A549 (cell line): ENCODE data around the gene ZC3H4. TPM values are rescaled to one million over a fixed set of nuclear protein-coding genes. Genes with fewer than 3 reads are reported as not detected.

Experiments
- ATAC-seq, 2 experiments: fragments of 200-7000 bp in 1 of 2; fragments of >200 bp in 1 of 2; cut with Nextera tagmentation in 1 of 2; cut with Tn5 transposase in 1 of 2; 3 replicates each; pipeline versions ENCODE4 v1.8.0 to v1.9.1; 2018 to 2020; ENCODE audit warnings: mild to moderate bottlenecking in 1 of 2, moderate library complexity in 1 of 2
- CTCF ChIA-PET: fragments of 300-600 bp; sonication (Branson Sonifier 250); formaldehyde crosslinking; extraction: SDS; loops from one replicate; lab custom pipeline; 2021; ENCODE audit warnings: antibody characterized with exemption, inconsistent platforms; lab: Yijun Ruan, JAX
- POLR2A ChIA-PET: fragments of 350-600 bp; formaldehyde crosslinking; extraction: SDS; loops from one replicate; lab custom pipeline; 2021; ENCODE audit warnings: antibody characterized with exemption, inconsistent platforms; lab: Yijun Ruan, JAX
- DNase-seq, 2 experiments: peaks; one replicate each; pipeline versions ENCODE4 v3.0.0 to v3.0.0-alpha.2; 2011 to 2016; ENCODE audit warnings: low read depth in 1 of 2, low spot score in 1 of 2
- FAIRE-seq: peaks from 2 replicates; lab custom pipeline; 2011; peaks lifted over from hg19 to GRCh38; lab: Jason Lieb, UNC
- H3K27ac ChIP-seq, 2 experiments: fragments of >200 bp; sonication (Bioruptor Twin); formaldehyde crosslinking; 3 replicates each; pipeline ENCODE4 v1.5.1; 2016 to 2017
- H3K4me1 ChIP-seq: fragments of >200 bp; sonication (Bioruptor Twin); formaldehyde crosslinking; 3 replicates; pipeline ENCODE4 v1.6.1; 2016
- H3K4me2 ChIP-seq: fragments of >200 bp; sonication (Bioruptor Twin); formaldehyde crosslinking; 3 replicates; pipeline ENCODE4 v1.6.1; 2016
- H3K4me3 ChIP-seq: fragments of >200 bp; sonication (Bioruptor Twin); formaldehyde crosslinking; 3 replicates; pipeline ENCODE4 v1.5.1; 2016
- H3K9me3 ChIP-seq: fragments of >200 bp; sonication (Bioruptor Twin); formaldehyde crosslinking; 3 replicates; pipeline ENCODE4 v1.6.1; 2016
- BCL3 ChIP-seq: fragments of >200 bp; sonication (Bioruptor Twin); formaldehyde crosslinking; IDR thresholded peaks from 3 replicates; pipeline ENCODE4 v1.6.1; 2016
- CBX8 ChIP-seq: fragments of 200-600 bp; sonication (generic); IDR thresholded peaks from 2 replicates; pipeline ENCODE4 v1.6.1; 2016
- CHD2 ChIP-seq: fragments of 150-350 bp; IDR thresholded peaks from 2 replicates; pipeline ENCODE4 v1.6.1; 2014; ENCODE audit warnings: low read length; ENCODE audit not compliant: partially characterized antibody
- EHF ChIP-seq: fragments of 250-450 bp; sonication (Bioruptor Pico); IDR thresholded peaks from 2 replicates; pipeline ENCODE4 v1.5.0; 2020; ENCODE audit warnings: mild to moderate bottlenecking
- EP300 ChIP-seq, 2 experiments: fragments of >200 bp; sonication (Bioruptor Twin); formaldehyde crosslinking; IDR thresholded peaks; 2 replicates in 1 of 2; 3 replicates in 1 of 2; pipeline ENCODE4 v1.6.1; 2016 to 2017
- FOXS1 ChIP-seq: fragments of 250-450 bp; sonication (Bioruptor Pico); IDR thresholded peaks from 2 replicates; pipeline ENCODE4 v1.5.0; 2020; ENCODE audit warnings: mild to moderate bottlenecking, moderate library complexity
- HEYL ChIP-seq: fragments of 250-450 bp; sonication (Bioruptor Pico); IDR thresholded peaks from 2 replicates; pipeline ENCODE4 v1.8.0; 2021; ENCODE audit warnings: mild to moderate bottlenecking, moderate library complexity
- HMGXB4 ChIP-seq: fragments of 250-450 bp; sonication (Bioruptor Pico); IDR thresholded peaks from 2 replicates; pipeline ENCODE4 v1.5.0; 2021; ENCODE audit warnings: mild to moderate bottlenecking, moderate library complexity, borderline replicate concordance
- HOXA7 ChIP-seq: fragments of 250-450 bp; sonication (Bioruptor Pico); IDR thresholded peaks from 2 replicates; pipeline ENCODE4 v1.5.0; 2020; ENCODE audit warnings: mild to moderate bottlenecking, moderate library complexity
- JUN ChIP-seq, 2 experiments: fragments of >200 bp; sonication (Bioruptor Twin); formaldehyde crosslinking; IDR thresholded peaks; 2 replicates in 1 of 2; 3 replicates in 1 of 2; pipeline ENCODE4 v1.6.1; 2016 to 2017
- KDM1A ChIP-seq: fragments of 200-600 bp; sonication (generic); IDR thresholded peaks from 2 replicates; pipeline ENCODE4 v1.6.1; 2016; ENCODE audit warnings: low read depth, mild to moderate bottlenecking
- KDM5A ChIP-seq: fragments of 200-600 bp; sonication (generic); IDR thresholded peaks from 2 replicates; pipeline ENCODE4 v1.6.1; 2016; ENCODE audit warnings: antibody characterized with exemption, mild to moderate bottlenecking
- MAX ChIP-seq: IDR thresholded peaks from 2 replicates; pipeline ENCODE4 v1.6.1; 2012
- NFE2L2 ChIP-seq: fragments of 150-350 bp; conservative IDR thresholded peaks from 2 replicates; pipeline ENCODE4 v1.6.1; 2014; ENCODE audit warnings: low read length
- NPAS2 ChIP-seq: fragments of 250-450 bp; sonication (Bioruptor Pico); IDR thresholded peaks from 2 replicates; pipeline ENCODE4 v1.8.0; 2022; ENCODE audit warnings: mild to moderate bottlenecking, moderate library complexity, borderline replicate concordance
- PBX3 ChIP-seq: IDR thresholded peaks from 2 replicates; pipeline ENCODE4 v1.6.1; 2012
- PHF8 ChIP-seq: fragments of 200-600 bp; sonication (generic); IDR thresholded peaks from 2 replicates; pipeline ENCODE4 v1.6.1; 2016; ENCODE audit warnings: low read depth, mild to moderate bottlenecking, antibody characterized with exemption, moderate library complexity, borderline replicate concordance
- POLR2A ChIP-seq: IDR thresholded peaks from 2 replicates; pipeline ENCODE4 v1.6.1; 2012; ENCODE audit warnings: mild to moderate bottlenecking, low read length
- RAD21 ChIP-seq, 2 experiments: fragments of >200 bp in 1 of 2; sonication (Bioruptor Twin) in 1 of 2; formaldehyde crosslinking in 1 of 2; IDR thresholded peaks in 1 of 2; conservative IDR thresholded peaks in 1 of 2; 2 replicates in 1 of 2; 3 replicates in 1 of 2; pipeline ENCODE4 v1.6.1; 2012 to 2018; ENCODE audit warnings: inconsistent platforms in 1 of 2
- RCOR1 ChIP-seq: fragments of 150-350 bp; IDR thresholded peaks from 2 replicates; pipeline ENCODE4 v1.6.1; 2014; ENCODE audit warnings: antibody characterized with exemption, low read length, low read depth
- RNF2 ChIP-seq: fragments of 200-600 bp; sonication (generic); IDR thresholded peaks from 2 replicates; pipeline ENCODE4 v1.6.1; 2016; ENCODE audit warnings: low read depth, mild to moderate bottlenecking, antibody characterized with exemption, moderate library complexity, borderline replicate concordance
- TP53 ChIP-seq: fragments of 250-450 bp; sonication (Bioruptor Pico); IDR thresholded peaks from 2 replicates; pipeline ENCODE4 v1.5.0; 2021; ENCODE audit warnings: mild to moderate bottlenecking, moderate library complexity
- ZC3H11A ChIP-seq: fragments of 450-650 bp; IDR thresholded peaks from 2 replicates; pipeline ENCODE4 v1.6.1; 2014; ENCODE audit warnings: antibody characterized with exemption, mild to moderate bottlenecking
- WGBS: methylation state at CpG from one replicate; pipeline ENCODE4 v1.1.6; 2017; ENCODE audit errors: missing lambda C conversion rate; 5-methylcytosine and 5-hydroxymethylcytosine counted together
- polyA plus RNA-seq, 4 experiments: library from polyadenylated mRNA; depleted of rRNA in 3 of 4; stranded (reverse); fragments of >200 nt; fragmentation: RNase III in 1 of 4; extraction: RNeasy Plus Mini Kit Qiagen cat#74134 plus additional on column Dnase treatment in 1 of 4; gene quantifications; 2 replicates in 3 of 4; 3 replicates in 1 of 4; pipeline ENCODE4 v1.2.3, GENCODE V29; 2011 to 2017
- TF ChIP-seq, protein P1 (sequence below): fragments of 200-600 bp; sonication (generic); IDR thresholded peaks from 2 replicates; pipeline ENCODE4 v1.6.1; 2016; ENCODE audit warnings: antibody characterized with exemption, mild to moderate bottlenecking, moderate library complexity

The ZC3H4 gene
- polyA plus RNA-seq, 2 of the 4 experiments (the other 2 are of a cell fraction), result 7.7 to 33.4 TPM

DNA sequence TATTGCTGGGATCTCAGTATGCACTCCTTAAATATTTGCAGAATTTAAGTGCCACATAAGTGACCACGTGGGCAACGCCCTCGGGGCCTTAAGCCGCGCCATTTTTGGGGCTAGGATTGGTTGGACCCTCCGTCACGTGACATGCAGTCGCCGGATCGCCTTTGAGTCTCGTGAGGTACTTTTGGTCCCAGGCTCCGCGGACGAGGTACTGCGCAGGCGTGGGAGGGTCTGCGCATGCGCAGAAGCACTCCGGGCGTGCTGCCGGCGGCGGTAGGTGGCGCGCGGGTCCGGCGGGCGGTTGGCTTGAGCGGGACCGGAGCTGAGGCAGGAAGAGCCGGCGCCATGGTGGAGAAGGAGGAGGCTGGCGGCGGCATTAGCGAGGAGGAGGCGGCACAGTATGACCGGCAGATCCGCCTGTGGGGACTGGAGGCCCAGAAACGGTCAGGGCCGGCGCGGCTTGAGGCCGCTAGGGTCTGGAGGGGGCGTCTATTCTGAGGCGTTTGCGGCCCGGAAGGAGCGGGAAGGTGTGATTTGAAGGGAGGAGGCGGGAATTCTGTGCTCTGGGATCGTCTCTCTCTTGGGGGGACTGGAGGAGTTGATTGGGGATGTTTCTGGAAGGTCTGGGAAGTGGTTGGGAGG, 17.1 kb upstream of the ZC3H4 start, which contains the start of gene SAE1 (continued):
- TF ChIP-seq BCL3 (peak; percentile 77; the same call in 1 of the 3 replicates), PHF8 (peak; percentile 84; the same call in 1 of the 2 replicates)

GRCh38 chr19:47130120-47130588, 16.6 kb upstream of the ZC3H4 start:
- H3K9me3 ChIP-seq, result 0 out of 3 replicates have a peak, but pooled peaks cover 5% of the 10 kb centered on the region
- H3K4me1 ChIP-seq, result peaks cover 29% of the 10 kb centered on the region
- H3K4me2 ChIP-seq, result peak overlapping the region; percentile 42
- POLR2A ChIA-PET, result interaction anchor here (1.2 to 1.9 kb wide), 4 partner anchors 81 to 114 kb away, joined by 3 to 7 read pairs (median 7); no protein-coding TSS in a partner anchor
- ATAC-seq, result no peak; a peak in 1 of 6 replicates
- WGBS, result 62% methylated on average over 8 of the region's 8 CpGs
- FAIRE-seq, result no peak
- DNase-seq, result no peak
- CTCF ChIA-PET, result interaction anchor here (1.0 to 7.3 kb wide), 7 partner anchors 16 to 148 kb away, joined by 3 to 72 read pairs (median 6); no protein-coding TSS in a partner anchor
- H3K27ac ChIP-seq, result peak overlapping the region; percentile 92 to 93
- TF ChIP-seq KDM1A (peak; percentile 76), HEYL (no peak; the same call in 1 of the 2 replicates), HOXA7 (CRISPR knock-in tag) (0 out of 2 replicates have a peak, but pooled peaks have one; percentile 38), EHF (CRISPR knock-in tag) (peak; percentile 92), MAX (no peak)
- H3K4me3 ChIP-seq, result peak overlapping the region; percentile 71

DNA sequence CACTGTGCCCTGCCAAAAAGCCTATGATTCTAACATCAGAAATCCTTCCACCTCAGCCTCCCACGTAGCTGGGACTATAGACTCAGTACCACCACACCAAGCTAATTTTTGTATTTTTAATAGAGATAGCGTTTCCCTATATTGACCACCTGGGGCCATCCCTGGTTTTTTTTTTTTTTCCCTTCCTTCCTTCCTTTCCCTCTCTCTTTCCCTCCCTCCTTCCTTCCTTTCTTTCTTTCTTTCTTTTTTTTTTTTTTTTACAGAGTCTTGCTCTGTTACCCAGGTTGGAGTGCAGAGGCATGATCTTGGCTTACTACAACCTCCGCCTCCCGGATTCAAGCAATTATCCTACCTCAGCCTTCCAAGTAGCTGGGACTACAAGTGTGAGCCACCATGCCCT, 16.0 kb upstream of the ZC3H4 start:
- Histone ChIP-seq H3K4me3 (no peak overlapping the region), H3K4me1 (peaks cover 28% of the 10 kb centered on the region), H3K4me2 (no peak overlapping the region), H3K9me3 (0 out of 3 replicates have a peak, but pooled peaks cover 5% of the 10 kb centered on the region), H3K27ac (peak overlapping the region; percentile 92 to 93; a peak in 4 of 6 replicates)
- DNase-seq, result no peak
- TF ChIP-seq RAD21 (conservative IDR thresholded peaks at IDR 0.05 in 1 of 2, IDR thresholded peaks at IDR 0.05 in 1 of 2) (no peak), RNF2 (no peak), KDM5A (no peak), CHD2 (no peak), ZC3H11A (no peak), PHF8 (no peak), RCOR1 (no peak), NPAS2 (CRISPR knock-in tag) (no peak), PBX3 (no peak), FOXS1 (no peak), TP53 (CRISPR knock-in tag) (no peak), NFE2L2 (no peak), CBX8 (no peak), EP300 (IDR thresholded peaks at IDR 0.05) (no peak), HMGXB4 (CRISPR knock-in tag) (no peak), POLR2A (no peak), JUN (IDR thresholded peaks at IDR 0.05) (no peak)
- TF ChIP-seq, protein P1, sequence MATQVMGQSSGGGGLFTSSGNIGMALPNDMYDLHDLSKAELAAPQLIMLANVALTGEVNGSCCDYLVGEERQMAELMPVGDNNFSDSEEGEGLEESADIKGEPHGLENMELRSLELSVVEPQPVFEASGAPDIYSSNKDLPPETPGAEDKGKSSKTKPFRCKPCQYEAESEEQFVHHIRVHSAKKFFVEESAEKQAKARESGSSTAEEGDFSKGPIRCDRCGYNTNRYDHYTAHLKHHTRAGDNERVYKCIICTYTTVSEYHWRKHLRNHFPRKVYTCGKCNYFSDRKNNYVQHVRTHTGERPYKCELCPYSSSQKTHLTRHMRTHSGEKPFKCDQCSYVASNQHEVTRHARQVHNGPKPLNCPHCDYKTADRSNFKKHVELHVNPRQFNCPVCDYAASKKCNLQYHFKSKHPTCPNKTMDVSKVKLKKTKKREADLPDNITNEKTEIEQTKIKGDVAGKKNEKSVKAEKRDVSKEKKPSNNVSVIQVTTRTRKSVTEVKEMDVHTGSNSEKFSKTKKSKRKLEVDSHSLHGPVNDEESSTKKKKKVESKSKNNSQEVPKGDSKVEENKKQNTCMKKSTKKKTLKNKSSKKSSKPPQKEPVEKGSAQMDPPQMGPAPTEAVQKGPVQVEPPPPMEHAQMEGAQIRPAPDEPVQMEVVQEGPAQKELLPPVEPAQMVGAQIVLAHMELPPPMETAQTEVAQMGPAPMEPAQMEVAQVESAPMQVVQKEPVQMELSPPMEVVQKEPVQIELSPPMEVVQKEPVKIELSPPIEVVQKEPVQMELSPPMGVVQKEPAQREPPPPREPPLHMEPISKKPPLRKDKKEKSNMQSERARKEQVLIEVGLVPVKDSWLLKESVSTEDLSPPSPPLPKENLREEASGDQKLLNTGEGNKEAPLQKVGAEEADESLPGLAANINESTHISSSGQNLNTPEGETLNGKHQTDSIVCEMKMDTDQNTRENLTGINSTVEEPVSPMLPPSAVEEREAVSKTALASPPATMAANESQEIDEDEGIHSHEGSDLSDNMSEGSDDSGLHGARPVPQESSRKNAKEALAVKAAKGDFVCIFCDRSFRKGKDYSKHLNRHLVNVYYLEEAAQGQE, result no peak
- FAIRE-seq, result no peak
- 96% methylated on average over 4 of the region's 4 CpGs for WGBS
- no peak for ATAC-seq
- ChIA-PET CTCF (interaction anchor here (0.6 to 7.3 kb wide), 3 partner anchors 43 to 138 kb away, joined by 3 to 72 read pairs (median 8); no protein-coding TSS in a partner anchor), POLR2A (interaction anchor here (1.9 kb wide), 1 partner anchor 96 kb away, joined by 7 read pairs; no protein-coding TSS in a partner anchor)
